ENCODE results near the gene STX16. TPM values are rescaled to one million over a fixed set of nuclear protein-coding genes. Genes with fewer than 3 reads are reported as not detected.
"Not testable (repeated sequence)": the region's sequence is repeated elsewhere in the genome, so short reads cannot be mapped to it uniquely, and the experiment has no call there.

Gene STX16
- polyA plus RNA-seq, 4 donors, result 17.3 to 73.4 (median 34.9) TPM

DNA sequence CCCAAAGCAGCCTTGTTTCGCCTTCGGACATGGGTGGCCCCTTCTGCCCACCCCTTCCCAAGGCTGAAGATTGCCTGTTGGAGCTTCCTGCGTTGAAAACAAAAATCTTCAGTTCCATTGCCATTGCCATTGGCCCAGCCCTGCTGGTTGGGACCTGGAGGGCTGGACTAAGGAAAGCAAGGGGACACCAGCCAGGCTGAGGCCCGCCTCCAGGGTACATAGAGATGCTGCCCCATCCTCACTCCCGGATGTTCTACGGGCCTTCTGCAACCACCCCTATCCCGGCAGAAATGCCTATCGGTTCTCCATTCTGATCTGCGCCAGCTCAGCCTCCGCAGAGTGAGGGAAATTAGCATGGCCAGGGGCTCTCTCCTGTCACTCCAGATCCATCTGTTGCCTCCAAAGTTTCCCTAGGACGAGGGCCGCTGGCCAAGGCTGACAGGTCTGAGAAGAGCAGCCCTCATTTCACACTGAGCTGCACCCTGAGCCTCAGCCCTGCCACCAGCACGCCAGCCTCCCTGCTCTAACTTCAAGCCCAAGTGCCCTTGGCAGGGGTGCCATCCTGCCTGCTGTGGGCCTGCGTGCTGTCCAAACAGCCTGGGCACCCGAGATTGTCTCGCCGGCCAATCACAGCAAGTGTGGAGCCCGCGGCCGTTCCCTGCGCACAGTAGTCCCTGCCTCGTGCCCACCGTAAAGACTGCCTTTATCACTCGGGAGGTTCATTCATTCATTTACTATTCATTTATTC is 13.4 kb upstream of the STX16 start:
- Histone ChIP-seq H3K27ac (ENCODE audit: low read depth in 1 of 3, low read length in 2 of 3) (no peak overlapping the region), H3K27me3 (ENCODE audit: control insufficient read depth in 3 of 3, insufficient read depth in 3 of 3, low read length in 3 of 3) (no peaks in the 10 kb centered on the region), H3K4me3 (ENCODE audit: low read depth in 1 of 3, low read length in 3 of 3) (no peak overlapping the region), H3K4me1 (ENCODE audit: control insufficient read depth in 3 of 3, insufficient read depth in 2 of 3, low read depth in 1 of 3, low read length in 2 of 3) (no peaks in the 10 kb centered on the region), H3K36me3 (ENCODE audit: control insufficient read depth in 3 of 3, insufficient read depth in 2 of 3, low read depth in 1 of 3, low read length in 3 of 3) (no peaks in the 10 kb centered on the region), H3K9me3 (ENCODE audit: control insufficient read depth in 2 of 2, insufficient read depth in 1 of 2, low read depth in 1 of 2, low read length in 1 of 2) (no peaks in the 10 kb centered on the region)
- FAIRE-seq, result no peak
- WGBS, 3 donors, result 84 to 89% (median 87%) methylated on average over 23 to 24 of the region's 24 CpGs
- DNase-seq, result no peak

DNA sequence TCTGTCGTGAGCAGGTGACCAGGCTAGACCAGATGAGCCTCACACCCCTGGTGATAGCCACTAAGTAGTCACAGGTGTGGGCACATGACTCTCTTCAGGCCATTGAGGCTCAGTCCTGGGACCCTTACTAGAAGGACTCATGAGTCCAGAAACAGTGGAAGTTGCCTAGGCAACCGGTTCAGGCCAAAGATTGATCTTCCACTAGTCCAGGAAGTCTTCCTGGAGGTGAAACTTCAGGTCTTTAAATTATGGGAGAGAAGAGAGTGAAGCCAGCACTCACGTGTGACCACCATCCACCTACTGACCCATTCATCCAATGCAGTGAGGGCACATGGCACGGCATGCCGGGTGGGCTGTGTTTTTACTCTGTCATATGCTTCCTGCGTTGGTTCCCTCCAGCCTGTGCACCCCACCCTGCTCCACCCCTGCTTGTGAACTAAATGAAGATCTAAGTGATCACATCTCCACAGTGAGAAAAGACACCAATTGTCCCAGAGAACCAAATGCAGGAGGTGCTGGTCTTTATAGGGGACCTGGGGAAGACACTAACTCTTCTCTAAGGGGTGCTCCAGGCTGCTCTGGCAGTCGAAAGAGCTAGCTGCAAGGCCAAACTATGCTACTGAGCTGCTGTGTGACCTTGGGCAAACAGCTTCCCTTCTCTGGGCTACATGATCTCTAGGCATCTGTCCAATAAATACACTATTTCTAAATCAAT is 12.5 kb upstream of the STX16 start:
- Histone ChIP-seq H3K4me3 (ENCODE audit: low read depth in 1 of 3, low read length in 3 of 3) (no peak overlapping the region), H3K27me3 (ENCODE audit: control insufficient read depth in 3 of 3, insufficient read depth in 3 of 3, low read length in 3 of 3) (no peaks in the 10 kb centered on the region), H3K36me3 (ENCODE audit: control insufficient read depth in 3 of 3, insufficient read depth in 2 of 3, low read depth in 1 of 3, low read length in 3 of 3) (no peaks in the 10 kb centered on the region), H3K27ac (ENCODE audit: low read depth in 1 of 3, low read length in 2 of 3) (no peak overlapping the region), H3K9me3 (ENCODE audit: control insufficient read depth in 2 of 2, insufficient read depth in 1 of 2, low read depth in 1 of 2, low read length in 1 of 2) (no peaks in the 10 kb centered on the region), H3K4me1 (ENCODE audit: control insufficient read depth in 3 of 3, insufficient read depth in 2 of 3, low read depth in 1 of 3, low read length in 2 of 3) (no peaks in the 10 kb centered on the region)
- FAIRE-seq (no peak), DNase-seq (no peak)
- 70 to 85% (median 79%) methylated on average over 7 of the region's 7 CpGs for WGBS, 3 donors

DNA sequence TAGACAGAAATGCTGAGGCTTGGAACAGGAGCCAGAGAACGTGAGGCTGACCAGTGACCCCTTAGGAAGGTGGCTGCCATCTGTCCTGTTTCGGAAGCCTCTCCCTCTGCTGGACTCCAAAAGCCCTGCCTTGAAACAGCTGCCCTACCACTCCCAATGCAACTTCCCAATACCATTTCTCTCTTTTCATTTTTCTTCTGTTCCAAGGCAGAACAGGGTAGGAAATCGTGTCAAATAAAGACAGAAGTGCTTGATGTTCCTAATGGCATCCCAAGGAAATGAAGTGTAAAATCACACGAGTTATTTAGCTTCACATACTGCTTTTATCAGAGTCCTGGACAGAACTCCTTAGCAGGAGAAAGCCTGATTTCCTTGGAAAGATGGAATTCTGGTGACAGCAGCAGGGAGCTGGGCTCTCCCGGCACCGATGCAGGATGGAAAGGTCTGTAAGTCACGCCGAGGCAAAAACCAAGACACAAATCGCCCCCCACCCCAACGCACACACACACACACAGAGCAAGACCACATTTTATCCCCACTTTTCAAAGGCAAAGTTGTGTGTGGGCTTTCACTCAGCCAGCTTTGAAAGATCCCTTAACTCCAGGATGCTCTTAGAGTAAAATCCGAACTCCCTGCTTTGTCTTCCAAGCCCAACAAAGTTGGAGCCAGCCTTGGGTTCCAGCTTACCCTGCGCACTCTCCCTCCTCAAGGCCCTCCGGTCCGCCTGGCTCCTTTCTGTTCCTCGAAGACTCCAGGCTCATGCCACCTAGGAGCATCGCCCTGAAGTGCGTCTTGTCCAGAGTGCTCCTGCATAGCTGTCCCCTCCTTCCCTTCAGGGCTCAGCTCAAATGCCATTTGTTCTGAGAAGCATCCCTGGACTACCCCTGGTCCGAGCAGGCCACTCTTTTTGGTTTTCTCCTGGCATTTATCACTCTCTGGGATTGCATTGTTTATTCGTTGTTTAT is 11.6 kb upstream of the STX16 start:
- whole genome bisulfite sequencing, 3 donors, result 76 to 82% (median 82%) methylated on average over 19 of the region's 19 CpGs
- no peak for DNase-seq
- H3K4me3 ChIP-seq (ENCODE audit: low read depth in 1 of 3, low read length in 3 of 3), result no peak overlapping the region
- no peak overlapping the region for H3K27ac ChIP-seq (ENCODE audit: low read depth in 1 of 3, low read length in 2 of 3)
- H3K9me3 ChIP-seq (ENCODE audit: control insufficient read depth in 2 of 2, insufficient read depth in 1 of 2, low read depth in 1 of 2, low read length in 1 of 2), result no peaks in the 10 kb centered on the region
- FAIRE-seq, result no peak
- no peaks in the 10 kb centered on the region for H3K36me3 ChIP-seq (ENCODE audit: control insufficient read depth in 3 of 3, insufficient read depth in 2 of 3, low read depth in 1 of 3, low read length in 3 of 3)
- H3K27me3 ChIP-seq (ENCODE audit: control insufficient read depth in 3 of 3, insufficient read depth in 3 of 3, low read length in 3 of 3), result no peaks in the 10 kb centered on the region
- H3K4me1 ChIP-seq (ENCODE audit: control insufficient read depth in 3 of 3, insufficient read depth in 2 of 3, low read depth in 1 of 3, low read length in 2 of 3), result no peaks in the 10 kb centered on the region

DNA sequence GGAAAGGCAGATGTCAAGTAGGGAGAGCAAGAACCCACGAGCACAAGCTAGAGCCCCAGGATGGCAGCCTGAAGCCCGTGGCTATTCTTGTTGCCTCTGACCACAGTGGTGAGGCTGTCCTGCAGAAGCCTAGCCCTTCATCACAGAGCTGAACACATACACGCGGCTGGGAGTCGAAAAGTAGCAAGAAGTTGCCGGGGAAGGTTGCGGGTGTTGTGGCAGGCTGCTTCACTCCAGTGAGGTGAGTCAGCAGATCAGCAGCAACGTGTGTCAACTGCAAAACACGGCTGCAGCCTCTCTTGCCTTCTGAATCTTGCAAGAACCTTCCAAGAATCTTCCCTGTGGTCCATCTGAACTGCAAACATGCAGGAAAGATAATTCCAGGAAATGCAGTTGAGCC is 10.6 kb upstream of the STX16 start:
- Histone ChIP-seq H3K27me3 (ENCODE audit: control insufficient read depth in 3 of 3, insufficient read depth in 3 of 3, low read length in 3 of 3) (no peaks in the 10 kb centered on the region), H3K9me3 (ENCODE audit: control insufficient read depth in 2 of 2, insufficient read depth in 1 of 2, low read depth in 1 of 2, low read length in 1 of 2) (no peaks in the 10 kb centered on the region), H3K4me3 (ENCODE audit: low read depth in 1 of 3, low read length in 3 of 3) (no peak overlapping the region), H3K4me1 (ENCODE audit: control insufficient read depth in 3 of 3, insufficient read depth in 2 of 3, low read depth in 1 of 3, low read length in 2 of 3) (no peaks in the 10 kb centered on the region), H3K36me3 (ENCODE audit: control insufficient read depth in 3 of 3, insufficient read depth in 2 of 3, low read depth in 1 of 3, low read length in 3 of 3) (no peaks in the 10 kb centered on the region), H3K27ac (ENCODE audit: low read depth in 1 of 3, low read length in 2 of 3) (no peak overlapping the region)
- FAIRE-seq (no peak), DNase-seq (no peak)
- 68 to 75% (median 69%) methylated on average over 9 of the region's 9 CpGs for WGBS, 3 donors

DNA sequence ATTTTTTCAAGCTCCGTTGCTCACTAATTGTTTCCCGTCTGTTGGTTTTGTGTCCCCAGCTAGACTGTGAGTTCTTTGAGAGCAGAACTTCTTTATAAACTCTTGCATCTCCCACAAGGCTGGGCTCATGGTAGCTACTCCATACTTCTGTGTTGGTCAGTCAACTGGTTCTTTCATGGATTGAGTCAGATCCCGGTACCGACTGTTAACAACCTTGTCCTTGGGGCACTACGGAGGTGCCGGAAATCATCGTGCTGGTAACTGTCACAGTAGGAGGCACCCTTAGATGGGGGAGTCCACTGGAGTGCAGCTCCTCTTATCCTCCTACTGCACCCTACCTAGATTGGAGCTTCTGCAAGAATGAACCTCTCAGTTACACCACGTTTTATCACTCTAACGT is 8.6 kb upstream of the STX16 start:
- Histone ChIP-seq H3K4me3 (ENCODE audit: low read depth in 1 of 3, low read length in 3 of 3) (no peak overlapping the region), H3K27ac (ENCODE audit: low read depth in 1 of 3, low read length in 2 of 3) (no peak overlapping the region), H3K36me3 (ENCODE audit: control insufficient read depth in 3 of 3, insufficient read depth in 2 of 3, low read depth in 1 of 3, low read length in 3 of 3) (no peaks in the 10 kb centered on the region), H3K4me1 (ENCODE audit: control insufficient read depth in 3 of 3, insufficient read depth in 2 of 3, low read depth in 1 of 3, low read length in 2 of 3) (no peaks in the 10 kb centered on the region), H3K27me3 (ENCODE audit: control insufficient read depth in 3 of 3, insufficient read depth in 3 of 3, low read length in 3 of 3) (no peaks in the 10 kb centered on the region), H3K9me3 (ENCODE audit: control insufficient read depth in 2 of 2, insufficient read depth in 1 of 2, low read depth in 1 of 2, low read length in 1 of 2) (no peaks in the 10 kb centered on the region)
- no peak for FAIRE-seq
- no peak for DNase-seq
- WGBS, 3 donors, result 85 to 91% (median 90%) methylated on average over 9 of the region's 9 CpGs

DNA sequence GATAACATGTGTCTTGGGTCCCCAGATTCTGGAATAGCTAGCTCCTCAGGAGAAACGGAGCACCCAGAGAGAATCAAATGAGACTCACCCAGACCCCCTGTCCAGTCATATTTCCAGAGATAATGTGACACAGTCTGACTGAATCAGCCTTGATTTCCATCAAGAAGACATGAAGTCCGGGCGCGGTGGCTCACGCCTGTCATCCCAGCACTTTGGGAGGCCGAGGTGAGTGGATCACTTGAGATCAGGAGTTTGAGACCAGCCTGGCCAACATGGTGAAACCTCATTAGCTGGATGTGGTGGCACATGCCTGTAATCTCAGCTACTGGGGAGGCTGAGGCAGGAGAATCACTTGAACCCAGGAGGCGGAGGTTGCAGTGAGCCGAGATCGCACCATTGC is 8.2 kb upstream of the STX16 start:
- H3K36me3 ChIP-seq (ENCODE audit: control insufficient read depth in 3 of 3, insufficient read depth in 2 of 3, low read depth in 1 of 3, low read length in 3 of 3); H3K27ac ChIP-seq (ENCODE audit: low read depth in 1 of 3, low read length in 2 of 3); H3K4me1 ChIP-seq (ENCODE audit: control insufficient read depth in 3 of 3, insufficient read depth in 2 of 3, low read depth in 1 of 3, low read length in 2 of 3); H3K27me3 ChIP-seq (ENCODE audit: control insufficient read depth in 3 of 3, insufficient read depth in 3 of 3, low read length in 3 of 3); H3K9me3 ChIP-seq (ENCODE audit: control insufficient read depth in 2 of 2, insufficient read depth in 1 of 2, low read depth in 1 of 2, low read length in 1 of 2); DNase-seq; H3K4me3 ChIP-seq (ENCODE audit: low read depth in 1 of 3, low read length in 3 of 3); FAIRE-seq: not testable (repeated sequence)
- 84 to 93% (median 89%) methylated on average over 9 of the region's 9 CpGs for WGBS, 3 donors

DNA sequence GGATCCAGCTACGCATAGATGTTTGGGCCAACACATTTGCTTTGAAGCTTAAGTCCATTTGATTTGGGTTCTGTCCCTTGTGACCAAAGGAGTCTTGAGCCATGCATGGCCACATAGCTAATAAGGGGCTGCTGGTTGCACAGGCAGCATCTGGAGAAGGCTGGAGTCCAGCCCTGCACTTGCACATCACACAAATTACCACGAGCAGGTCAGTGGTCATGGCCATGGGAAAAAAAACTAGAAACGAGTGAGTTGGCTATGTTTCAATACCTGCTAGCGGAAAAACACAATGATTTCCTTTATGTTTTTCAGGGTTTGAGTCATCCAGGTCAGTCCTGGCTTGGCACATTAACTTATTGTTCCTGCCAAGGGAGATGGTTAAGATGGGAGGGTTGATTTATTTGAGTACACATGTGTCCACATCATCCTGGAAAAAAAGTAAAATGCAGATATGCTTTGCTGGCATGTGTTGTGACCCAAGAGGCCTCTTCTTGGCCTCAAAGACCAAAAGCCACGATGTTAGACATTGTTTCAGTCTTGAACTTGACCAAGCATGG is 5.6 kb upstream of the STX16 start:
- no peak for DNase-seq
- no peaks in the 10 kb centered on the region for H3K9me3 ChIP-seq (ENCODE audit: control insufficient read depth in 2 of 2, insufficient read depth in 1 of 2, low read depth in 1 of 2, low read length in 1 of 2)
- no peaks in the 10 kb centered on the region for H3K27me3 ChIP-seq (ENCODE audit: control insufficient read depth in 3 of 3, insufficient read depth in 3 of 3, low read length in 3 of 3)
- no peaks in the 10 kb centered on the region for H3K36me3 ChIP-seq (ENCODE audit: control insufficient read depth in 3 of 3, insufficient read depth in 2 of 3, low read depth in 1 of 3, low read length in 3 of 3)
- H3K4me3 ChIP-seq (ENCODE audit: low read depth in 1 of 3, low read length in 3 of 3), result no peak overlapping the region
- H3K27ac ChIP-seq (ENCODE audit: low read depth in 1 of 3, low read length in 2 of 3), result no peak overlapping the region
- WGBS, 3 donors, result 32 to 48% (median 40%) methylated on average over 5 of the region's 5 CpGs
- H3K4me1 ChIP-seq (ENCODE audit: control insufficient read depth in 3 of 3, insufficient read depth in 2 of 3, low read depth in 1 of 3, low read length in 2 of 3), result no peaks in the 10 kb centered on the region
- no peak for FAIRE-seq

DNA sequence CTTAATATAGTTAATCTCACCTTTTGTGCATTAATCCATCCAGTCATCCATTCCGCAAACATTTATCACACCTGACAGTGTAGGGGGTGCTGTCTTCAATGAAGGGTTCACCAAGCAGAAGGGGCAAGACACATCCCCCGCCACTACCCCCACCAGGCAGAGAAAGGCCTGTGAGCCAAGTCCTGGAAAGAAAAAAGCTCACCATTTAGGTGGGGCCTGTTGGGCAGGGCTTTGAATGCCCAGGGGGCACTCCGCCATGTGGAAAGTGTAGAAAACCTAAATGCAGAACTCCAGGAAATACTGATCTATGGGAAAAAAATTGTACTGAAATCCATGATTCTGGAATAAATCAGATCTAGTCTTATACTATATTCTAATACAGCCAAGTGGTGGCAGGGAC is 4.8 kb upstream of the STX16 start:
- no peaks in the 10 kb centered on the region for H3K4me1 ChIP-seq (ENCODE audit: control insufficient read depth in 3 of 3, insufficient read depth in 2 of 3, low read depth in 1 of 3, low read length in 2 of 3)
- no peak for DNase-seq
- FAIRE-seq, result no peak
- H3K27me3 ChIP-seq (ENCODE audit: control insufficient read depth in 3 of 3, insufficient read depth in 3 of 3, low read length in 3 of 3), result no peaks in the 10 kb centered on the region
- no peaks in the 10 kb centered on the region for H3K9me3 ChIP-seq (ENCODE audit: control insufficient read depth in 2 of 2, insufficient read depth in 1 of 2, low read depth in 1 of 2, low read length in 1 of 2)
- H3K36me3 ChIP-seq (ENCODE audit: control insufficient read depth in 3 of 3, insufficient read depth in 2 of 3, low read depth in 1 of 3, low read length in 3 of 3), result no peaks in the 10 kb centered on the region
- no peak overlapping the region for H3K27ac ChIP-seq (ENCODE audit: low read depth in 1 of 3, low read length in 2 of 3)
- 94 to 97% (median 97%) methylated on average over 3 of the region's 3 CpGs for WGBS, 3 donors
- no peak overlapping the region for H3K4me3 ChIP-seq (ENCODE audit: low read depth in 1 of 3, low read length in 3 of 3)
